GM12892 (cell line): ENCODE results near the gene PTPN1.

Experiments used
- POLR2A ChIP-seq: IDR thresholded peaks from 2 replicates; pipeline ENCODE4 v1.6.1; 2011; ENCODE audit warnings: low read depth, low read length, control low read depth
- TAF1 ChIP-seq: IDR thresholded peaks from 2 replicates; pipeline ENCODE4 v1.6.1; 2011; ENCODE audit warnings: low read depth, mild to moderate bottlenecking, control low read depth, low read length, borderline replicate concordance

GRCh38 chr20:50604451-50604850 lies 94.3 kb downstream of the PTPN1 start:
- TF ChIP-seq TAF1 = no peak
- TF ChIP-seq POLR2A = no peak
